Activated naive CD4-positive, alpha-beta T cell treated with anti-CD3 and anti-CD28 coated beads for 36 hours (primary cell): ENCODE measurements around the gene S100A5. TPM values are rescaled to one million over a fixed set of nuclear protein-coding genes. Genes with fewer than 3 reads are reported as not detected.

ENCODE experiments used
- CTCF ChIA-PET: fragments of 350-600 bp; sonication (Branson Sonifier 250); formaldehyde crosslinking; loops from one replicate; lab custom pipeline; 2021; ENCODE audit warnings: antibody characterized with exemption; lab: Charles Lee
- DNase-seq: peaks from one replicate; pipeline ENCODE4 v3.0.0-alpha.2; 2020
- H3K27ac Mint-ChIP-seq: one replicate; pipeline ENCODE4 v1.8.0; 2021; ENCODE audit warnings: mild to moderate bottlenecking, mixed read lengths
- H3K27me3 Mint-ChIP-seq: one replicate; pipeline ENCODE4 v1.8.0; 2021; ENCODE audit warnings: low read depth, mixed read lengths
- H3K36me3 Mint-ChIP-seq: one replicate; pipeline ENCODE4 v1.8.0; 2021; ENCODE audit warnings: low read depth, mixed read lengths
- H3K4me1 Mint-ChIP-seq: one replicate; pipeline ENCODE4 v1.8.0; 2021; ENCODE audit warnings: low read depth, mixed read lengths
- H3K4me3 Mint-ChIP-seq: one replicate; pipeline ENCODE4 v1.8.0; 2021; ENCODE audit warnings: mild to moderate bottlenecking, moderate library complexity, mixed read lengths
- H3K9me3 Mint-ChIP-seq: one replicate; pipeline ENCODE4 v1.8.0; 2021; ENCODE audit warnings: mixed read lengths
- intact Hi-C: fragments of 100-400 bp; cut with micrococcal nuclease; formaldehyde crosslinking; loops from one replicate; pipeline ENCODE4 v1.15.1; 2023
- total RNA-seq, 2 experiments: library from RNA; stranded (reverse); gene quantifications; one replicate each; pipeline ENCODE4 v1.2.3, GENCODE V29; 2021

The S100A5 gene
- total RNA-seq, 2 experiments from 2014 or later = 0.89 to 0.93 TPM

GRCh38 chr1:153545067-153546055 lies 4.6 kb upstream of the S100A5 start, which contains the start of gene S100A4:
Gene S100A4 (minus strand): TSS chr1:153545806. CDS start chr1:153544794, 1,012 bp downstream.
- peak within 1 kb of the TSS; percentile 93 for H3K27ac Mint-ChIP-seq
- peaks cover 74% of the 10 kb centered on the region for H3K4me1 Mint-ChIP-seq
- intact Hi-C loops = loop anchor here (1.0 kb wide), 2 partner anchors 12 to 21 kb away; no protein-coding TSS in a partner anchor

GRCh38 chr1:153544453-153545066 lies 3.8 kb upstream of the S100A5 start:
- Mint-ChIP-seq H3K27ac (peak overlapping the region; percentile 93), H3K36me3 (no peaks in the 10 kb centered on the region), H3K4me1 (peaks cover 82% of the 10 kb centered on the region), H3K9me3 (no peaks in the 10 kb centered on the region), H3K27me3 (no peaks in the 10 kb centered on the region), H3K4me3 (peak overlapping the region; percentile 71)
- no peak for DNase-seq
- intact Hi-C loops = loop anchor here (1.0 kb wide), 2 partner anchors 11 to 22 kb away; no protein-coding TSS in a partner anchor
- CTCF ChIA-PET = interaction anchor here (0.8 to 5.0 kb wide), 11 partner anchors 9 to 50 kb away, joined by 3 to 47 read pairs (median 5); partner anchors contain the start of gene S100A6

More at GRCh38 chr1:153545067-153546055, 4.6 kb upstream of the S100A5 start, which contains the start of gene S100A4:
- Mint-ChIP-seq H3K36me3 (no peaks in the 10 kb centered on the region), H3K9me3 (no peaks in the 10 kb centered on the region), H3K4me3 (peak within 1 kb of the TSS; percentile 71), H3K27me3 (no peaks in the 10 kb centered on the region)
- DNase-seq = peak; percentile 98
- CTCF ChIA-PET = interaction anchor here (0.6 to 3.9 kb wide), 12 partner anchors 10 to 51 kb away, joined by 3 to 47 read pairs (median 4); partner anchors contain the start of gene S100A6

DNA sequence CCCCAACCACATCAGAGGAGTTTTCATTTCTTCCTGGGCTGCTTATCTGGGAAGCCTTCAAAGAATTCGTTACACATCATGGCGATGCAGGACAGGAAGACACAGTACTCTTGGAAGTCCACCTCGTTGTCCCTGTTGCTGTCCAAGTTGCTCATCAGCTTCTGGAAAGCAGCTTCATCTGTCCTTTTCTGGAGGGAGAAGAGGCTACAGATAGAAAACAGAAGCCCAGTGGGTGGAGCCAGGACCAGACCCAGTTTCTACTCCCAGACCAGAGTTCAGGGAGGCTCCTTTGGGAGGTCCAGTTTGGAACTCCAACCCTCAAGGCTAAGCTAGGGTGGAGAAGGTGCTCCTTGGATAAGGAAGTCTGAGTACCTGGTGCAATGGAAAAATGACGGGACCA lies 3.0 kb upstream of the S100A5 start:
- intact Hi-C loops = no loop called here
- Mint-ChIP-seq H3K4me1 (peaks cover 83% of the 10 kb centered on the region), H3K36me3 (no peaks in the 10 kb centered on the region), H3K4me3 (peak overlapping the region; percentile 71), H3K27me3 (no peaks in the 10 kb centered on the region), H3K27ac (peak overlapping the region; percentile 93), H3K9me3 (no peaks in the 10 kb centered on the region)
- no peak for DNase-seq
- CTCF ChIA-PET = interaction anchor here (0.9 to 5.0 kb wide), 5 partner anchors 9 to 24 kb away, joined by 4 to 47 read pairs (median 14); partner anchors contain the start of gene S100A6

- H3K27ac Mint-ChIP-seq = peak overlapping the region; percentile 93
- H3K4me1 Mint-ChIP-seq = peaks cover 79% of the 10 kb centered on the region
- no peak overlapping the region for H3K4me3 Mint-ChIP-seq
- H3K27me3 Mint-ChIP-seq = no peaks in the 10 kb centered on the region
- no peaks in the 10 kb centered on the region for H3K9me3 Mint-ChIP-seq
- DNase-seq = no peak
- CTCF ChIA-PET = interaction anchor here (0.9 to 5.0 kb wide), 5 partner anchors 8 to 25 kb away, joined by 4 to 47 read pairs (median 14); partner anchors contain the start of gene S100A6
- H3K36me3 Mint-ChIP-seq = no peaks in the 10 kb centered on the region
- intact Hi-C loops = no loop called here
These were observed 2.4 kb upstream of the S100A5 start for GRCh38 chr1:153542956-153543711.

DNA sequence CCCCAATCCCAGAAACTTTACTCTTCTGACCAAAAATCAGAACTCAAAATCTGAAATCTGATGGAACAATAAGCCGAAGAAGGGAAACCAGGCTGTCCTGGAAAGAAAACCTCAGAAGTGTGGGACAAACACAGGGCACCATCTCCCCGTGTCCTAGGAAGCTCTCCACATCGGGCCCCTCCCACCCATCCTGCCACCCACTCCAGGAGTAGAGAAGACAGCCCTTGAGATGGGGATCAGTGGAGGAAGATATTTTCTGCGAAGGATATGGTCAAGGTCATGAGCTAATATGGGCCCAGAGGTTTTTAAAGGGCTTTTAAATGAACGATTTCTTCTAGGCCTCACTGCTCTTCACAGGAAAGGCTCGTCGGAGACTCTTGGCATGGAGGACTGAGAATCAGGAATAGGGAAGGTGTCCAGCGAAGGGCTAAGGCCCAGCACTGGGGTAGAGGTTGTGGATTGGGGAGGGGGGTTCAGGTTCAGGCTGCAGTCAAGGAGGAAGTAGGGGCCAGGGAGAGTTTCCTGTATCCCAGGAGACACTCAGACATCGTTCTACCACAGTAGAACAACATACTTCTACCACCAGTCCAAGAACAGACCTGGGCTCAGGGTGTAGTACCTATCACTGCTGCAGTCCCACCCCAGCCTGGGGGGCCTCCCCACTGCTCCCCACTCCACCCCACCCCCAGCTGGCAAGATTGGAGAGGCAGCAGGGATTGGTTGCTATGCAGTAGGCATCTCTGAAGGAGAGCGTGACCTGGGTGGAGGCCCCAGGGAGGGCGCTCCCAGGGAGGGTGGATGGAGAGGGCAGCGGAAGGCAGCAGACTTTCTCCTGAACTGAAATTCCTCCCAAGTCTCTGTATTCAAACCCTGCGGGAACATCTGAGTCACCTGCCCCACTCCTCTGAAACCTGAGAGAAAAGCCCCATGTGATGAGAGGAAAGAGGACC lies 1.2 kb upstream of the S100A5 start:
- no peaks in the 10 kb centered on the region for H3K9me3 Mint-ChIP-seq

GRCh38 chr1:153539395-153540093 lies 1.2 kb downstream of the S100A5 start:
- Mint-ChIP-seq H3K27me3 (no peaks in the 10 kb centered on the region), H3K36me3 (peaks cover 5% of the 10 kb centered on the region), H3K4me1 (peaks cover 72% of the 10 kb centered on the region), H3K27ac (peak overlapping the region; percentile 88), H3K4me3 (no peak overlapping the region), H3K9me3 (no peaks in the 10 kb centered on the region)
- intact Hi-C loops = loop anchor here (10.0 kb wide), 2 partner anchors 425 to 615 kb away; partner anchors contain the start of genes CREB3L4, NUP210L and SLC39A1
- peak; percentile 41 for DNase-seq
- CTCF ChIA-PET = interaction anchor here (0.9 to 5.0 kb wide), 3 partner anchors 27 to 29 kb away, joined by 3 to 23 read pairs (median 4); no protein-coding TSS in a partner anchor

More for the DNA sequence above, 1.2 kb upstream of the S100A5 start:
- H3K27ac Mint-ChIP-seq = peak overlapping the region; percentile 88
- no peak overlapping the region for H3K4me3 Mint-ChIP-seq
- H3K4me1 Mint-ChIP-seq = peaks cover 80% of the 10 kb centered on the region
- no peaks in the 10 kb centered on the region for H3K27me3 Mint-ChIP-seq
- DNase-seq = no peak
- CTCF ChIA-PET = interaction anchor here (1.0 to 5.0 kb wide), 5 partner anchors 9 to 31 kb away, joined by 3 to 23 read pairs (median 4); no protein-coding TSS in a partner anchor
- H3K36me3 Mint-ChIP-seq = no peaks in the 10 kb centered on the region
- intact Hi-C loops = no loop called here

DNA sequence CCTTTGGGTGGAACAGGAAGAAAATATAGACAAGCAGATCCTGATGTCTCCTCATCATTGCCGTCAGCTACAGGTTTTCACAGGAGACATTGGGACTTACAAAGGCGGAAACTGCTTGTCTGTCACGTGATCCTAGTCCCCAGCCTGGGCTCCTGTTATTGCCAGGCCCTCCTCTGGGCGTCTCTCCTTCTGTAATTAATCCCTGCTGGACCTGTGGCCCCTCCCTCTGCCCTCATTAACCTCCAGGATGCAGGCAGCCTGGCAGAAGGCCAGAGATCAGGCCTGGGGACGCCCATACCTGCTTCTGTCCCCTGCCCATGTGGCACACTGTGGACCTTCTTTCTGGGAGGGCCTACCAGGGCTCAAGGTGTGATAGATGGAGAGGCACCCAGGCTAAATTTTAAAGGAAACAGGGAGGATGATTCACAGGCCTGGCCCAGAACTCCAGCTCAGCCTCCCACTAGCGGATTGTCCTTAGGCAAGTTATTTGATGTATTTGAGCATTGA lies 2.4 kb downstream of the S100A5 start:
- H3K36me3 Mint-ChIP-seq = peaks cover 7% of the 10 kb centered on the region
- H3K9me3 Mint-ChIP-seq = no peaks in the 10 kb centered on the region
- intact Hi-C loops = loop anchor here (10.0 kb wide), 2 partner anchors 426 to 616 kb away; partner anchors contain the start of genes CREB3L4, NUP210L and SLC39A1
- CTCF ChIA-PET = no interaction called here
- DNase-seq = no peak
- no peak overlapping the region for H3K4me3 Mint-ChIP-seq
- H3K27ac Mint-ChIP-seq = no peak overlapping the region
- no peaks in the 10 kb centered on the region for H3K27me3 Mint-ChIP-seq
- peaks cover 71% of the 10 kb centered on the region for H3K4me1 Mint-ChIP-seq

DNA sequence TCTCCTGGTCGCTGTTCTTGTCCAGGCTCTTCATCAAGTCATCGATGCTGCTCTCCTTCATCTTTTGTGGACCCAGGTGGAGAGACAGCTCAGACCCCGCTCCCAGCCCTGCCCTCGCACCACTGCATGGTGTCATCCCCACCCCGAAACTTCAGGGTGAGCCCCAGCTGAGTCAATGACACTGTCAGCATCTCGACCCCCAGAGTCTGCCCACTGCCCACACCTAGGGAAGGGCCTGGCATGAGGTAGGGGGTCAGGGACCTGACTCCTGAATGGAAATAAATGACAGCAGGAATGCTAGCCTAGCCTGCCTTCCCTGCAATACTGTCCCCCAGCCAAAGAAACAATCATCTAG lies 3.4 kb downstream of the S100A5 start:
- Mint-ChIP-seq H3K9me3 (no peaks in the 10 kb centered on the region), H3K27me3 (no peaks in the 10 kb centered on the region), H3K4me1 (peaks cover 71% of the 10 kb centered on the region), H3K36me3 (peaks cover 7% of the 10 kb centered on the region), H3K27ac (peak overlapping the region; percentile 94), H3K4me3 (peak overlapping the region; percentile 81)
- intact Hi-C loops = loop anchor here (10.0 kb wide), 2 partner anchors 427 to 617 kb away; partner anchors contain the start of genes CREB3L4, NUP210L and SLC39A1
- CTCF ChIA-PET = interaction anchor here (6.4 kb wide), 1 partner anchor 33 kb away, joined by 207 read pairs; no protein-coding TSS in a partner anchor
- no peak for DNase-seq

GRCh38 chr1:153536671-153537375 lies 3.9 kb downstream of the S100A5 start:
- Mint-ChIP-seq H3K4me1 (peaks cover 70% of the 10 kb centered on the region), H3K4me3 (peak overlapping the region; percentile 81), H3K9me3 (no peaks in the 10 kb centered on the region), H3K36me3 (peaks cover 7% of the 10 kb centered on the region), H3K27ac (peak overlapping the region; percentile 94), H3K27me3 (no peaks in the 10 kb centered on the region)
- CTCF ChIA-PET = interaction anchor here (5.7 to 6.4 kb wide), 2 partner anchors 27 to 34 kb away, joined by 71 to 207 read pairs; no protein-coding TSS in a partner anchor
- no peak for DNase-seq
- intact Hi-C loops = loop anchor here (1.0 to 10.0 kb wide), 3 partner anchors 97 to 618 kb away; partner anchors contain the start of genes CHTOP, CREB3L4, NUP210L and SLC39A1
